Activated CD8-positive, alpha-beta T cell treated with anti-CD3 and anti-CD28 coated beads, Interleukin-2, amount 10 ng/mL, durations not matched to agents 7 days and 5 days (primary cell): ENCODE measurements around the gene FAM149A. TPM values are rescaled to one million over a fixed set of nuclear protein-coding genes. Genes with fewer than 3 reads are reported as not detected.

Experiments
- ATAC-seq: fragments of 150-1000 bp; cut with Tn5 transposase; one replicate; pipeline ENCODE4 v1.10.0; 2021; ENCODE audit warnings: moderate library complexity
- CTCF ChIA-PET: fragments of 350-600 bp; sonication (Branson Sonifier 250); formaldehyde crosslinking; loops from one replicate; lab custom pipeline; 2021; ENCODE audit warnings: antibody characterized with exemption; lab: Charles Lee
- POLR2A ChIA-PET: fragments of 350-600 bp; sonication (Branson Sonifier 250); formaldehyde crosslinking; loops from one replicate; lab custom pipeline; 2021; ENCODE audit warnings: antibody characterized with exemption; lab: Charles Lee
- DNase-seq: peaks from one replicate; pipeline ENCODE4 v3.0.0-alpha.2; 2020
- H3K27ac Mint-ChIP-seq: one replicate; pipeline ENCODE4 v1.8.0; 2021; ENCODE audit warnings: mild to moderate bottlenecking, mixed read lengths
- H3K27me3 Mint-ChIP-seq: one replicate; pipeline ENCODE4 v1.8.0; 2021; ENCODE audit warnings: low read depth, mixed read lengths
- H3K36me3 Mint-ChIP-seq: one replicate; pipeline ENCODE4 v1.8.0; 2021; ENCODE audit warnings: low read depth, mixed read lengths
- H3K4me1 Mint-ChIP-seq: one replicate; pipeline ENCODE4 v1.8.0; 2021; ENCODE audit warnings: low read depth, mixed read lengths
- H3K4me3 Mint-ChIP-seq: one replicate; pipeline ENCODE4 v1.8.0; 2021; ENCODE audit warnings: mild to moderate bottlenecking, mixed read lengths
- H3K9me3 Mint-ChIP-seq: one replicate; pipeline ENCODE4 v1.8.0; 2022; ENCODE audit warnings: mixed read lengths; ENCODE audit not compliant: insufficient read depth
- total RNA-seq, 2 experiments: library from RNA; stranded (reverse); gene quantifications; one replicate each; pipeline ENCODE4 v1.2.3, GENCODE V29; 2021

Gene FAM149A
- total RNA-seq, 2 experiments from 2014 or later, result 0.29 to 0.66 TPM

- ChIA-PET CTCF (no interaction called here), POLR2A (no interaction called here)
- ATAC-seq (no peak), DNase-seq (no peak)
- no peaks in the 10 kb centered on the region for H3K27me3 Mint-ChIP-seq
- no peaks in the 10 kb centered on the region for H3K9me3 Mint-ChIP-seq
- no peak overlapping the region for H3K4me3 Mint-ChIP-seq
- H3K4me1 Mint-ChIP-seq, result no peaks in the 10 kb centered on the region
- no peaks in the 10 kb centered on the region for H3K36me3 Mint-ChIP-seq
- no peak overlapping the region for H3K27ac Mint-ChIP-seq
These were observed 24.8 kb upstream of the FAM149A start for GRCh38 chr4:186079694-186080093.

GRCh38 chr4:186081202-186081807 is 23.2 kb upstream of the FAM149A start:
- Mint-ChIP-seq H3K36me3 (no peaks in the 10 kb centered on the region), H3K27ac (no peak overlapping the region), H3K4me3 (no peak overlapping the region), H3K4me1 (no peaks in the 10 kb centered on the region), H3K9me3 (no peaks in the 10 kb centered on the region), H3K27me3 (no peaks in the 10 kb centered on the region)
- no peak for ATAC-seq
- DNase-seq, result no peak
- POLR2A ChIA-PET, result no interaction called here
- CTCF ChIA-PET, result no interaction called here

GRCh38 chr4:186082221-186082620 is 22.3 kb upstream of the FAM149A start:
- no peaks in the 10 kb centered on the region for H3K9me3 Mint-ChIP-seq
- no peak overlapping the region for H3K27ac Mint-ChIP-seq
- POLR2A ChIA-PET, result no interaction called here
- H3K27me3 Mint-ChIP-seq, result no peaks in the 10 kb centered on the region
- no peak overlapping the region for H3K4me3 Mint-ChIP-seq
- no peaks in the 10 kb centered on the region for H3K36me3 Mint-ChIP-seq
- ATAC-seq (no peak), DNase-seq (no peak)
- H3K4me1 Mint-ChIP-seq, result no peaks in the 10 kb centered on the region
- CTCF ChIA-PET, result no interaction called here

- Mint-ChIP-seq H3K27ac (no peak overlapping the region), H3K27me3 (peaks cover 4% of the 10 kb centered on the region)
These were observed 16.0 kb upstream of the FAM149A start for GRCh38 chr4:186088523-186088922.

DNA sequence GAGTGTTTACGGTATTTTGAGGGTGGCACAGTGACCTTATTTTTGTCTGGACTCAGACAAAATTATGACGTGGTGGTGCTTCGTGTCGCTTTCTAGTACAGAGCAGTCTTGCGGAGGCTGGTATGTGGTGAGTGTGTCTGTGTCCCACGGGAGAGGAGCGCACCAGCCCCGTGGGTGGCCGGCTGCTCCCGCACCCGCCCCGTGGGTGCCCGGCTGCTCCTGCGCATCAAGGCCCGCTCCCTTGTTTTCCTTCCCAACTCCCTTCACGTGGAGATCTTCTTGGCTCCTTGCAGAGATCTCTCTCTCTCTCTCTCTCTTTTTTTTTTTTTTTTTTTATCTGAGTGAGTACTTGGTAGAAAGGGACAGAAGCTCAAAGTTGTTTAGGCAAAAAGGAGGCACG is 12.2 kb upstream of the FAM149A start:
- ATAC-seq (no peak), DNase-seq (no peak)
- no peaks in the 10 kb centered on the region for H3K36me3 Mint-ChIP-seq
- CTCF ChIA-PET, result no interaction called here
- no peaks in the 10 kb centered on the region for H3K9me3 Mint-ChIP-seq
- H3K27ac Mint-ChIP-seq, result no peak overlapping the region
- POLR2A ChIA-PET, result no interaction called here
- H3K4me1 Mint-ChIP-seq, result no peaks in the 10 kb centered on the region
- H3K4me3 Mint-ChIP-seq, result no peak overlapping the region
- H3K27me3 Mint-ChIP-seq, result peaks cover 6% of the 10 kb centered on the region

More at GRCh38 chr4:186088523-186088922, 16.0 kb upstream of the FAM149A start:
- no peak for ATAC-seq
- H3K36me3 Mint-ChIP-seq, result no peaks in the 10 kb centered on the region
- no peaks in the 10 kb centered on the region for H3K9me3 Mint-ChIP-seq
- no peak overlapping the region for H3K4me3 Mint-ChIP-seq
- ChIA-PET CTCF (no interaction called here), POLR2A (no interaction called here)
- no peaks in the 10 kb centered on the region for H3K4me1 Mint-ChIP-seq
- no peak for DNase-seq

GRCh38 chr4:186095406-186095805 is 9.1 kb upstream of the FAM149A start:
- ATAC-seq, result no peak
- H3K36me3 Mint-ChIP-seq, result no peaks in the 10 kb centered on the region
- H3K27ac Mint-ChIP-seq, result no peak overlapping the region
- ChIA-PET CTCF (no interaction called here), POLR2A (no interaction called here)
- no peak overlapping the region for H3K4me3 Mint-ChIP-seq
- no peaks in the 10 kb centered on the region for H3K4me1 Mint-ChIP-seq
- H3K9me3 Mint-ChIP-seq, result no peaks in the 10 kb centered on the region
- peaks cover 2% of the 10 kb centered on the region for H3K27me3 Mint-ChIP-seq
- DNase-seq, result no peak

- DNase-seq, result no peak
- no peaks in the 10 kb centered on the region for H3K9me3 Mint-ChIP-seq
- no peak overlapping the region for H3K27ac Mint-ChIP-seq
- no peak for ATAC-seq
- peaks cover 3% of the 10 kb centered on the region for H3K27me3 Mint-ChIP-seq
- no peaks in the 10 kb centered on the region for H3K4me1 Mint-ChIP-seq
- H3K4me3 Mint-ChIP-seq, result no peak overlapping the region
- ChIA-PET POLR2A (no interaction called here), CTCF (no interaction called here)
- no peaks in the 10 kb centered on the region for H3K36me3 Mint-ChIP-seq
These were observed 7.8 kb upstream of the FAM149A start for GRCh38 chr4:186096681-186097165.

DNA sequence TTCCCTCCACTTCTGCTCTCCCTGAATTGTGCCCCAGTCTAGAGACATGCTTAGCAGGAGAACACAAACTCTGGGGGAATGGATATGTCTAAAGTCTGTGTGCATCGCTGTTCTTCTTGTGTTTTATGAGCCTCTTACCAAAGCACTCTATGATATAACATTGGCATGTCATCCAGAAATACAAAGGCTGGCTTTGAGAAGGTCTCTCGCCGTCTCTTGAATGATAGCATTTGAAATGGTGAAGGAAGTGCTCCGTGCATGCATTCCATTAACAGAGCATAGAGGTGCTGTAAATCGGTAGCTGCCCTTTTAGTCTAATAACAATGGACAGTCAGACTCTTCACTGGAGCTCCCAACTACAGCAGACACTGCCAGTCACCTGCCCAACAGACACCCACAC is 7.1 kb upstream of the FAM149A start:
- no peak for DNase-seq
- Mint-ChIP-seq H3K27ac (no peak overlapping the region), H3K4me1 (no peaks in the 10 kb centered on the region), H3K4me3 (no peak overlapping the region), H3K36me3 (no peaks in the 10 kb centered on the region), H3K9me3 (no peaks in the 10 kb centered on the region), H3K27me3 (peaks cover 5% of the 10 kb centered on the region)
- ATAC-seq, result no peak
- ChIA-PET POLR2A (no interaction called here), CTCF (no interaction called here)

DNA sequence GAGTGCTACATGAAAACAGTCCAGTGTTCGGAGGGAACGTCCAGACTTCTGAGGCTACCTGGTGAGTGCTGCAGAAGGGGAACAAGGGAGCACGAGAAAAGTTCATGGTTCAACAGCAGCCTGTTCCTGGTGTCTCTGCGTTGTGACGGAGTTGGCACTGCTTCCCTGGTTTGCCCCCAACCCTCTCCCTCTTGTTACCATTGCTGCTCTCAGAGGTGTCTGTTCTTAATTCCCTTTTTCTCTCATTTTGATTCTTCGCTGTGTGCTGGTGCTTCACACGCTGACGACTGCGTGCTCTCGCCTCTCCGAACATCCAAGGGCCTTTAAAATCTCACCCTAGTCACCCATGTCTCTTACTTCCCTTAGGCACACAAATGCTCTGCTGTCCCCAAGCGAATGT is 1.6 kb upstream of the FAM149A start:
- H3K27ac Mint-ChIP-seq, result no peak overlapping the region
- ATAC-seq (no peak), DNase-seq (no peak)
- CTCF ChIA-PET, result no interaction called here
- POLR2A ChIA-PET, result no interaction called here
- H3K4me3 Mint-ChIP-seq, result no peak overlapping the region
- peaks cover 5% of the 10 kb centered on the region for H3K4me1 Mint-ChIP-seq
- H3K9me3 Mint-ChIP-seq, result no peaks in the 10 kb centered on the region
- peaks cover 36% of the 10 kb centered on the region for H3K27me3 Mint-ChIP-seq
- H3K36me3 Mint-ChIP-seq, result no peaks in the 10 kb centered on the region

GRCh38 chr4:186104890-186105646 is 564 bp downstream of the FAM149A start:
- no peaks in the 10 kb centered on the region for H3K36me3 Mint-ChIP-seq
- peaks cover 38% of the 10 kb centered on the region for H3K27me3 Mint-ChIP-seq
- no peak overlapping the region for H3K27ac Mint-ChIP-seq
- peak overlapping the region; percentile 53 for H3K4me3 Mint-ChIP-seq
- ChIA-PET CTCF (interaction anchor here (1.0 kb wide), 1 partner anchor 33 kb away, joined by 3 read pairs; no protein-coding TSS in a partner anchor), POLR2A (no interaction called here)
- peaks cover 5% of the 10 kb centered on the region for H3K4me1 Mint-ChIP-seq
- no peaks in the 10 kb centered on the region for H3K9me3 Mint-ChIP-seq
- ATAC-seq, result peak; percentile 66
- no peak for DNase-seq

GRCh38 chr4:186105647-186106321 is 1.3 kb downstream of the FAM149A start:
- Mint-ChIP-seq H3K4me3 (peak overlapping the region; percentile 53), H3K27me3 (peaks cover 38% of the 10 kb centered on the region), H3K36me3 (no peaks in the 10 kb centered on the region), H3K9me3 (no peaks in the 10 kb centered on the region), H3K27ac (no peak overlapping the region), H3K4me1 (peaks cover 5% of the 10 kb centered on the region)
- DNase-seq (no peak), ATAC-seq (no peak)
- CTCF ChIA-PET, result interaction anchor here (0.8 kb wide), 1 partner anchor 38 kb away, joined by 3 read pairs; no protein-coding TSS in a partner anchor
- POLR2A ChIA-PET, result no interaction called here

DNA sequence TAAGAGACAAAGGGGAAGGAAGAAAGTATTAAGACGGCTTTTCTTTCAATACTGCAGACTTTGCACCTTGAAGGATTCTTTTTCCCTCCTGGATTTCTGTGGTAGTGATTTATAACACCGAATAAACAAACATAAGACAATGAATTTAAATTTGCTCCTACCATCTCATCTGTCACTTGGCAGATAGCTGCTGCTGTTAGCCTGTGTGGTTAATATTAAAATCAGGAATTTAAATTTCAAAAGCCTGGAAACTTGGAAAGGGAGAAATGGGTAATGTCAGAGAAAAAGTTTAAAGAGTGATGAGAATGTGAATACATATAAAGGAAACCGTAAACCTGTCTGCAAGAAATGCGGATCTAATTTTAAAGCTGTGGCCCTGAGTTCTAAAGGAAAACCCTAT is 3.4 kb downstream of the FAM149A start:
- ChIA-PET POLR2A (no interaction called here), CTCF (no interaction called here)
- Mint-ChIP-seq H3K27me3 (peaks cover 36% of the 10 kb centered on the region), H3K36me3 (no peaks in the 10 kb centered on the region), H3K4me3 (no peak overlapping the region), H3K27ac (no peak overlapping the region), H3K9me3 (no peaks in the 10 kb centered on the region), H3K4me1 (peaks cover 5% of the 10 kb centered on the region)
- DNase-seq, result no peak
- no peak for ATAC-seq
